ENCODE data around the gene ZDHHC14.

Gene ZDHHC14

DNA sequence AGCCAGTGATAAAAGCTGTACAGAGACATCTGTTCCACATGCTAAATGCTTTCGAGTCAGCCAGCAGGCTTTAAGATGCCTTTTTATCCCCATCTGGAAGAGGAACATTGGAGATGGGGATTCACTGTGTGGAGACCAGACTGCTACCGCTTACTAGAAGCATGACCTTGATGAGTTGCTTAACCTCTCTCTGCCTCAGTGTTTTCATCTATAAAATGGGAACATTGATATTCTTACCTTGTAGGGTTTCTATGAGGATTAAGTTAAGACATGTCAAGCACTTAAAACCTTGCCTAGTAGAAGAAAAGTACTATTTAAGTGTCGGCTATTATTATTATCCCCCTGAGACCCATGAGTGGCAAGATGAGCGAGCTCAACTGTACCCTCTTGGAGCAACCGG, 276.8 kb downstream of the ZDHHC14 start:
- no peaks in the 10 kb centered on the region for H3K9me3 Mint-ChIP-seq
- H3K27me3 Mint-ChIP-seq: no peaks in the 10 kb centered on the region
- H3K27ac Mint-ChIP-seq: no peak overlapping the region
- H3K36me3 Mint-ChIP-seq (ENCODE audit: low read depth): no peaks in the 10 kb centered on the region
- H3K4me3 Mint-ChIP-seq: no peak overlapping the region
- peaks cover 4% of the 10 kb centered on the region for H3K4me1 Mint-ChIP-seq (ENCODE audit: low read depth)

DNA sequence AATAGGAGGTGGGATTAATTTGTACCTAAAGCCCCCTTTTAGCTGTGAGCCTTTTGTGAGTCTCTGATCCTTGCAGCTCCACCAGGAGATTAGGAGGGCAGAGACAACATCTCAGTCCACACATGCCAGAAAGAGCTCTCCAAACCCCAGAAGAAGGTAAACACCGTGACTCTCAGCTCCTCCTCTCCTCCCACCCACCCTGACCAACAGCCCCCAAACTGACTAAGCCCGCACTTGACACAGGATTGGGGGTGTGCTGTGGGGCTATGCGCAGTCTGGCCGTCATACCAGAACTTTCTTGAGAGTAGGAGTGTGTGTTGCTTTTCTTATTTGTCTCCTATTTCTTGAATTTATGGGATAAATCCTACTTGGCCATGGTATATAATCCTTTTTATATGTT, 277.3 kb downstream of the ZDHHC14 start:
- H3K4me1 Mint-ChIP-seq (ENCODE audit: low read depth): peaks cover 4% of the 10 kb centered on the region
- H3K9me3 Mint-ChIP-seq: no peaks in the 10 kb centered on the region
- no peak overlapping the region for H3K27ac Mint-ChIP-seq
- no peak overlapping the region for H3K4me3 Mint-ChIP-seq
- no peaks in the 10 kb centered on the region for H3K36me3 Mint-ChIP-seq (ENCODE audit: low read depth)
- no peaks in the 10 kb centered on the region for H3K27me3 Mint-ChIP-seq

DNA sequence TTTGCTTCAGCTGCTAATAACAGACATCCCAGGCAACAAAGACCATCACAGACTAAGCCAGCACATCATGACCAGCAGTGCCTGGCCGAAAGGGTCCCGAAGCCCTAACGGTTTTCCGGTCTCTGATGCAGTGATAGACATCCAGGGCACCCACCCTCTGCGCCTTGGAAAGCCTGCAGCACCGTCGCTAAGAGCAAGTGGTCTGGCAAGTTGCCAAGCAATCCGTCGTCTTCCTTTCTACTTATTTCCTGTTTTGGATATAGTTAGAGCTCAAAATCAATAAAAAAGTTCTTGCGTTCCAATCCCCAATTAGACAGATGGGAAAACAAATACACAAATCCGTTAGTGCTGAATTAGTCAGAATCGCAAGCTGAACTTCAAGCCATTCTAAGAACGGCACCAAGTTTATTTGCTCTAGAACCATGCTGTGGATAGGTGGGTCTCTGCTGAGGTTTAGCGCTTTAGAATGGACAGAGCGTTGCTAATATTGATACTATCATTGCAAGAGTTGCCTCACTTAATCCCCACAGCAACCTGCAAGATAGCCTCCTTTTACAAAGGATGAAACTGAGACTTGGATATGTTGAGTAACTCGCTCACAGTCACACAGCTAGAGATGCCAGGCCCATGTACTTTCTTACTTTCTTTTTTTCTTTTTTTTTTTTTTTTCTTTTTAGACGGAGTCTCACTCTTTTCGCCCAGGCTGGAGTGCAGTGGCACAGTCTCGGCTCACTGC, 278.7 kb downstream of the ZDHHC14 start:
- no peak overlapping the region for H3K4me3 Mint-ChIP-seq
- H3K4me1 Mint-ChIP-seq (ENCODE audit: low read depth): peaks cover 4% of the 10 kb centered on the region
- H3K27me3 Mint-ChIP-seq: no peaks in the 10 kb centered on the region
- no peaks in the 10 kb centered on the region for H3K9me3 Mint-ChIP-seq
- peaks cover 7% of the 10 kb centered on the region for H3K36me3 Mint-ChIP-seq (ENCODE audit: low read depth)
- H3K27ac Mint-ChIP-seq: no peak overlapping the region

DNA sequence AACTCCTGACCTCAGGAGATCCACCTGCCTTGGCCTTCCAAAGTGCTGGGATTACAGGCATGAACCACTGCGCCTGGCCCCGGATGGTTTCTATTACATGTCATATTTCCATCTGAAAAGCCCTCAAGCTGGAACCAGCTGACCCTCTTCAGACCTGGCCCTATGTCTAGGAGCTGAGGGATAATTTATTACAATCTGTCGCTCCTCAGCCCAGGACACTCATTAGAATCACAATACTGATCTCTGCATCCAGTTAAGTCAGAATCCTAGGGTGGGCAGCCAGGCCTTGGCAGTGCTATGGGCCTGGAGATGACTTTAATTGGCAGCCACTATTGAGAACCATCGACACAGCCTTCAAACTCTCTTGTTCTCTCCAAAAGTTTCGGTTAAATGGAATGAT, 279.4 kb downstream of the ZDHHC14 start:
- Mint-ChIP-seq H3K27ac (no peak overlapping the region), H3K27me3 (no peaks in the 10 kb centered on the region), H3K4me3 (no peak overlapping the region), H3K9me3 (no peaks in the 10 kb centered on the region), H3K36me3 (ENCODE audit: low read depth) (peaks cover 7% of the 10 kb centered on the region), H3K4me1 (ENCODE audit: low read depth) (peaks cover 4% of the 10 kb centered on the region)

DNA sequence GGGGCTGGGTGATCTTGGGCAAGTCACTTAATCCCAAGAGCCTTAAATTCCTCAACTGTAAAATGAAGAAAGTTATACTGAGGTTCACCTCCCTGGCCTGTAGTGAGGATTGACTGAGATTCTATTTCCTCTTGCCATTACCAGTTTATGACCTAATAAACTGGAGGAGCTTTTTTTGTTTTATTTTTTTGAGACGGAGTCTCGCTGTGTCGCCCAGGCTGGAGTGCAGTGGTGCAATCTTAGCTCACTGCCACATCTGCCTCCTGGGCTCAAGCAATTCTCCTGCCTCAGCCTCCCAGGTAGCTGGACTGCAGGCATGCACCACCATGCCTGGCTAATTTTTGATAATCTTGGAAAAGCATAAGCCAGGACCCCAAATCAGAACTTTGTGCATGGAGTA, 280.7 kb downstream of the ZDHHC14 start:
- Mint-ChIP-seq H3K9me3 (no peaks in the 10 kb centered on the region), H3K27ac (no peak overlapping the region), H3K36me3 (ENCODE audit: low read depth) (peaks cover 7% of the 10 kb centered on the region), H3K4me3 (no peak overlapping the region), H3K4me1 (ENCODE audit: low read depth) (peaks cover 4% of the 10 kb centered on the region), H3K27me3 (no peaks in the 10 kb centered on the region)

DNA sequence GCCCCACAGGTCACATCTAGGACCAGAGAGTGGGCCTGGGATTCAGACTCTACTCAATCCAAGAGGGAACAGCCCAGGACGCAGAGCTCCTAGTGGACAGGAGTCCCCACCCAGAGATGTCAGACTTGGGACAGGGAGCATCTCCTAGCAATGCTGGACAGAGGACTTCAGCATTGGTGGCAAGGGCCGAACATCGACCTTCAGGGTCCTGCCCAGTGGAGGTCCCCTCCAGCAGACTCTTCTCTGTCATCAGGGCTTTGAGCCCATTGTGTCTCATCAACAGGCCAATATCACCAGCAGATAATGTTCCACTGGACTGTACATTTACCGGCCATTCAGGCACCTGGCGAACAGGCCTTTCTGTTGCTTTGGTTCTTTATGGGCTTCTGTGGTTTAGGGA, 282.3 kb downstream of the ZDHHC14 start:
- Mint-ChIP-seq H3K27me3 (no peaks in the 10 kb centered on the region), H3K9me3 (no peaks in the 10 kb centered on the region), H3K36me3 (ENCODE audit: low read depth) (peaks cover 7% of the 10 kb centered on the region), H3K4me3 (no peak overlapping the region), H3K4me1 (ENCODE audit: low read depth) (peaks cover 17% of the 10 kb centered on the region), H3K27ac (no peak overlapping the region)

DNA sequence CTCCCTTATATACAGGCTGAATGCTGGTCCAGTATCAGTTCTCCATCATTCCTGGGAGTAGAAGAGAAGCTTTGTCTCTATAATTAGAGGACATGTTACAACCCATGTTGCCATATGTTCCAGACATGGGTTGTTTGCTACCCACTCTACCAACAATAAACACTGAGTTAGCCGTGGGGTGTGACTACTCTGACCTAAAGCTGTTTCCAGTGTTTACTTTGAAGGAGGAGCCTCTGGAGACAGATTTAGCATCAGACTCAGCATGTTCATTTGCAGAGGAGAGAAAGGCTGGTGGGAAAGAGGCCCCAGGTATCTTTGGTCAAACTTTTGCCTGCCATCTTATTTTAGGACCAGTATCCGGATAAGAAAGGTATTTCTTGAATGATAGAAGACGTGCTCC, 284.2 kb downstream of the ZDHHC14 start:
- Mint-ChIP-seq H3K9me3 (no peaks in the 10 kb centered on the region), H3K36me3 (ENCODE audit: low read depth) (peaks cover 7% of the 10 kb centered on the region), H3K4me3 (no peak overlapping the region), H3K27me3 (peaks cover 3% of the 10 kb centered on the region), H3K27ac (no peak overlapping the region), H3K4me1 (ENCODE audit: low read depth) (peaks cover 26% of the 10 kb centered on the region)

- no peak overlapping the region for H3K4me3 Mint-ChIP-seq
- H3K27ac Mint-ChIP-seq: no peak overlapping the region
- H3K27me3 Mint-ChIP-seq: peaks cover 3% of the 10 kb centered on the region
- peaks cover 7% of the 10 kb centered on the region for H3K36me3 Mint-ChIP-seq (ENCODE audit: low read depth)
- no peaks in the 10 kb centered on the region for H3K9me3 Mint-ChIP-seq
- peaks cover 34% of the 10 kb centered on the region for H3K4me1 Mint-ChIP-seq (ENCODE audit: low read depth)
Observed at GRCh38 chr6:157666729-157667128, 285.7 kb downstream of the ZDHHC14 start.

GRCh38 chr6:157667211-157668008, 286.4 kb downstream of the ZDHHC14 start:
- Mint-ChIP-seq H3K9me3 (no peaks in the 10 kb centered on the region), H3K4me1 (ENCODE audit: low read depth) (peaks cover 34% of the 10 kb centered on the region), H3K27me3 (peaks cover 3% of the 10 kb centered on the region), H3K27ac (no peak overlapping the region), H3K4me3 (no peak overlapping the region), H3K36me3 (ENCODE audit: low read depth) (peaks cover 7% of the 10 kb centered on the region)

DNA sequence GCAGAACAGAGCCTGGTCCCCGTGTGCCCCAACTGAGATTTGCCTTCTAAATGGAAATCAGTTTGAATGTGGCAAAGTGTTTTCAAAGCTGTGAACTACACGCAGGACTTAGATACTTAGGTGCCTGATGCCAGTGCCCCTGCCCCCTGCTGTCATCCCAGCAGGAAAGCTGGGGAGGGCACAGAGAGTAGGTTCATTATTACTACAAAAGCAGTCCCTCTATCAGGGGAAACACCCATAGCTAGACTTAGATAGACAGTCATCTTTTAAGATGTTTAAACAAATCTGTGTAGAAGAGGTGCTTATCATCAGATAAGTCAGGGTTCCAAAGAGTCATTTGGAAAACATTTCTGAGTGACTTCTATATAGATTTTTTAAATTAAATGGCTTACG, 287.0 kb downstream of the ZDHHC14 start:
- Mint-ChIP-seq H3K36me3 (ENCODE audit: low read depth) (peaks cover 7% of the 10 kb centered on the region), H3K9me3 (no peaks in the 10 kb centered on the region), H3K27me3 (peaks cover 3% of the 10 kb centered on the region), H3K4me1 (ENCODE audit: low read depth) (peaks cover 34% of the 10 kb centered on the region), H3K27ac (no peak overlapping the region), H3K4me3 (no peak overlapping the region)

DNA sequence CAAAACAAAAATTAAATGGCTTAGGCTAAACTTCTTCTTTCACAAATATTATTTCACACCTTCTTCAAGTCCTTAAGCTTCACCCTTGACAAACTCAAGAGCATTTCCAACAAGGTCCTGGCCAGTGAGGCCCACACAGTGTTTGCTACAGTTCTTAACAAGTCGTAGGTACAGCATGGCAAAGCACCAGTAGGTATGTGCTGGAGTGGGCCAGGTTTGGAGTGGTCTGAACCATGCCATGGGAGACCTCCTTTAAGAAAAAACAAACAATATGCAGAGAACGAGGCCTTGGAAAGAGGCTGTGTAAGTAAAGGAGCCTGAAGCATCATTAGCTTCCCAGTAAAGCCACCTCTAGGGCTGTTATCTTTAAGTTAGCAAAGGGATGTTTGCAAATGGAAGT, 287.7 kb downstream of the ZDHHC14 start:
- Mint-ChIP-seq H3K27ac (no peak overlapping the region), H3K4me1 (ENCODE audit: low read depth) (peaks cover 34% of the 10 kb centered on the region), H3K4me3 (no peak overlapping the region), H3K9me3 (no peaks in the 10 kb centered on the region), H3K36me3 (ENCODE audit: low read depth) (peaks cover 5% of the 10 kb centered on the region), H3K27me3 (peaks cover 3% of the 10 kb centered on the region)

DNA sequence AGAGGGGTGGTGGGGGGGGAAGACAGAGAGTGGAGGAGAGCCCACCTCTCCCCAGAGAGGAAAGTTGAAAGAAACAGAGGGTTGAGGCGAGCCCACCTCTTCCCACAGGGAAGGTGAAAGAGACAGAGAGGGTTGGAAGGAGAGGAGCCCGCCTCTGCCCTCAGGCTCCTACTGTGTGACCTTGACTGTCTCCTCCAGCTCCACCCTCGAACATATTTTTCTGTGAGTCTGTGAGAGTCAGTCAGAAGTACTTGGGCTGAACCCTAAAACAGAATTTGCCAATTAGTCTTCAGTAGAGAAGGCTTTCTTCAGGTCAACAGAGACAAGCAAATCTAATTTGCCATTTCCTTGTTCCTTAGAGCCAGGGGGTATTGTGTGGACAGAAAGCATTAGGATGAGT, 288.3 kb downstream of the ZDHHC14 start:
- Mint-ChIP-seq H3K27me3 (peaks cover 3% of the 10 kb centered on the region), H3K27ac (no peak overlapping the region), H3K9me3 (no peaks in the 10 kb centered on the region), H3K4me3 (no peak overlapping the region), H3K36me3 (ENCODE audit: low read depth) (no peaks in the 10 kb centered on the region), H3K4me1 (ENCODE audit: low read depth) (peaks cover 34% of the 10 kb centered on the region)

DNA sequence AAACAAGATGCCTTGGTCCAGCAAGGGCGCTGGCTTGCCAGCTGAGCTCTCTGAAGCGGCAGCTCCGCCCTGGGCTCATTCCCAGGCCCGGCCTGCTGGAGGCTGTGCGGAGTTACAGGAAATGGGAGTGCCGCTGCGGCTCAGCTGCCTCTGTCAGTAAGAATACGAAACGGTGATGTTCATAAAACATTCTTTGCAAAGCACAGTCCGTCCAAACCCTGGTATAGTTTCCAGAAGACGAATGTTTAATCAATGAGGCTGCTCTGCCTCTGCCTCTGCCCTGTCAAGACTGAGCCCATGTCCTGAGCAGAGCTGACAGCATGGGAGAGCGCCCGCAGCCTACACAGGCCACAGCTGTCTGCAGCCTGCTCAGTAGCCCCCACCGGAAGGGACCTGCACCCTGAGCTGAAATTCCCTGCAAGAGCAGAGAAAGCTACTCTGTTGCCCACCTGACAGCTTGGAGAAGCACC, 288.8 kb downstream of the ZDHHC14 start:
- Mint-ChIP-seq H3K4me1 (ENCODE audit: low read depth) (peaks cover 34% of the 10 kb centered on the region), H3K9me3 (no peaks in the 10 kb centered on the region), H3K36me3 (ENCODE audit: low read depth) (no peaks in the 10 kb centered on the region)

DNA sequence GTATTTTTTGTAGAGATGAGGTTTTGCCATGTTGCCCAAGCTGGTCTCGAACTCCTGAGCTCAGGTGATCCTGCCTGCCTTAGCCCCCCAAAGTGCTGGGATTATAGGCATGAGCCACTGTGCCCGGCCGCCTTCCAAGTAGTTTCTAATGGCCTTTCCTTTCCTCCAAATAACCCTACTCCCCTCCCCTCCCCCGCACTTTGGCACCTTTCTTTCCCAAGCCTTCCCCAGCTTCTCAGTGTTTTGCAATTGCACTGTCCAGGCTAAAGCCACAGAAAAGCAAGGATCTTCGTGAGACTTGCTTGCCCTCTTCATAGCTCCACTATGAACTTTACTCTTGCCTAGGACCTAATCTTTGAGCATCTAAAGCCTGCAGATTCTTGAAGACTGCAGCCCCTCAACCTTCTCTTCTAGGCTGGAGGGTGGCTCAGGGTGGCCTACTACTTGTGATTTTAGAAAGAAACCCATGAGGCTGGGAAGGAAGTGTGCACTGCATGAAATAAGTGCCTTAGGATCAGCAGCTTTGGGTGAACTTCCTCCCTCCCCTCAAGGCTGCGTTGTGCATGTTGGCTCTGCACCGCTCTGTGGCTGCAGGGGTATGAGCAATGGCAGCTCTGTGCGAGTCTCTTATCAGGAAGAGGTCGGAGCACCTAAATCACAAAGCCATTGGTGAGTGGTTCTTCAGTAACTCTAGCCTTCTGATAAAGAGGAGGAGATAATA, 289.6 kb downstream of the ZDHHC14 start:
- H3K36me3 Mint-ChIP-seq (ENCODE audit: low read depth): no peaks in the 10 kb centered on the region
- no peak overlapping the region for H3K4me3 Mint-ChIP-seq
- peaks cover 3% of the 10 kb centered on the region for H3K27me3 Mint-ChIP-seq
- H3K9me3 Mint-ChIP-seq: no peaks in the 10 kb centered on the region
- H3K4me1 Mint-ChIP-seq (ENCODE audit: low read depth): peaks cover 34% of the 10 kb centered on the region
- peak overlapping the region; percentile 27 for H3K27ac Mint-ChIP-seq

More for the DNA sequence above, 288.8 kb downstream of the ZDHHC14 start:
- Mint-ChIP-seq H3K4me3 (no peak overlapping the region), H3K27ac (no peak overlapping the region), H3K27me3 (peaks cover 3% of the 10 kb centered on the region)

Measured in stimulated activated naive CD8-positive, alpha-beta T cell treated with anti-CD3 and anti-CD28 coated beads, Interleukin-15, Interleukin-2, amounts not matched to agents 100 ng/mL and 50 ng/mL, for 24 hours (primary cell).